ENCODE measurements around the gene EXOC3. TPM values are rescaled to one million over a fixed set of nuclear protein-coding genes. Genes with fewer than 3 reads are reported as not detected.

EXOC3 gene
- total and polyA plus RNA-seq, 11 donors: 20.6 to 45.5 (median 42.8) TPM

DNA sequence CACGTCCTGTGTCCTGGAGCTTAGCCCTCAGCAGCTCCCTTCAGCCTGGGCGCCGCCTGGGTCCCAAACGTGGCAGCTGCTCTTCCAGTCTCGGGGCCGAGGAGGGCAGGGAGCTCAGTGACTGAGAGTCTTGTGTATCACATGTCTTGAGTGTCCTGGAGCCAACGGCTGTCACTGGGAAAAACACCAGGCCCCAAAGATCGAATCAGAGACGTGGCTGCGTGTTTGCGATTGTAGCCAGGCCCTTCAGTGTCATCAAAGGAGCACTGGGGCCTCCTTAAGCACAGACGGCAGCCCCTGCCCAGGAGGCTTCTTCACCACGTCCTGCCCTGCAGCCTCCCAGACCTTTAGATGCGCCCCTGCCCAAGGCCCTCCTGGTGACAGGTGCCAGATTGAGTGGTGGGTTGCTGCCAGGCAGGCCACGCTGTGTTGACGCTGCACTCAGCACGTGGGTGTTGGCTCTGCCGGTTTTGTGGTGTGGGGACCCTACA is 5.7 kb upstream of the EXOC3 start:
- Histone ChIP-seq H3K9me3 (no peaks in the 10 kb centered on the region), H3K4me1 (peaks cover 0 to 8% (median 6%) of the 10 kb centered on the region in 12 donors), H3K27ac (no peak overlapping the region), H3K36me3 (no peaks in the 10 kb centered on the region), H3K4me3 (no peak overlapping the region), H3K27me3 (peaks cover 0 to 17% (median 0%) of the 10 kb centered on the region in 9 donors)
- intact Hi-C loops (cut with DNase I): loop anchor here in 1 of 10 donors (10.0 kb wide), 1 partner anchor 113 kb away; the partner anchor contains the start of gene AHRR
- WGBS, 4 donors: 45 to 49% (median 47%) methylated on average over 14 to 18 of the region's 18 CpGs
- ATAC-seq (peak in 1 of 4 donors; percentile 30), DNase-seq (peak in 1 of 5 donors; percentile 55)
- TF ChIP-seq POLR2A (IDR thresholded peaks at IDR 0.05): no peak
- TF ChIP-seq, protein P1, sequence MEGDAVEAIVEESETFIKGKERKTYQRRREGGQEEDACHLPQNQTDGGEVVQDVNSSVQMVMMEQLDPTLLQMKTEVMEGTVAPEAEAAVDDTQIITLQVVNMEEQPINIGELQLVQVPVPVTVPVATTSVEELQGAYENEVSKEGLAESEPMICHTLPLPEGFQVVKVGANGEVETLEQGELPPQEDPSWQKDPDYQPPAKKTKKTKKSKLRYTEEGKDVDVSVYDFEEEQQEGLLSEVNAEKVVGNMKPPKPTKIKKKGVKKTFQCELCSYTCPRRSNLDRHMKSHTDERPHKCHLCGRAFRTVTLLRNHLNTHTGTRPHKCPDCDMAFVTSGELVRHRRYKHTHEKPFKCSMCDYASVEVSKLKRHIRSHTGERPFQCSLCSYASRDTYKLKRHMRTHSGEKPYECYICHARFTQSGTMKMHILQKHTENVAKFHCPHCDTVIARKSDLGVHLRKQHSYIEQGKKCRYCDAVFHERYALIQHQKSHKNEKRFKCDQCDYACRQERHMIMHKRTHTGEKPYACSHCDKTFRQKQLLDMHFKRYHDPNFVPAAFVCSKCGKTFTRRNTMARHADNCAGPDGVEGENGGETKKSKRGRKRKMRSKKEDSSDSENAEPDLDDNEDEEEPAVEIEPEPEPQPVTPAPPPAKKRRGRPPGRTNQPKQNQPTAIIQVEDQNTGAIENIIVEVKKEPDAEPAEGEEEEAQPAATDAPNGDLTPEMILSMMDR (IDR thresholded peaks at IDR 0.05): no peak

GRCh38 chr5:438481-438981 is 4.4 kb upstream of the EXOC3 start:
- Histone ChIP-seq H3K36me3 (no peaks in the 10 kb centered on the region), H3K27ac (no peak overlapping the region), H3K4me1 (peaks cover 0 to 13% (median 8%) of the 10 kb centered on the region in 12 donors), H3K4me3 (no peak overlapping the region), H3K9me3 (no peaks in the 10 kb centered on the region), H3K27me3 (peaks cover 0 to 12% (median 0%) of the 10 kb centered on the region in 9 donors)
- no peak for ATAC-seq
- 73 to 81% (median 76%) methylated on average over 13 to 14 of the region's 14 CpGs for WGBS, 4 donors
- TF ChIP-seq POLR2A (IDR thresholded peaks at IDR 0.05): no peak
- TF ChIP-seq, protein P1 (IDR thresholded peaks at IDR 0.05): no peak
- intact Hi-C loops (cut with DNase I): loop anchor here in 1 of 10 donors (10.0 kb wide), 1 partner anchor 114 kb away; the partner anchor contains the start of gene AHRR
- DNase-seq: peak in 2 of 5 donors; percentile 18 to 46

DNA sequence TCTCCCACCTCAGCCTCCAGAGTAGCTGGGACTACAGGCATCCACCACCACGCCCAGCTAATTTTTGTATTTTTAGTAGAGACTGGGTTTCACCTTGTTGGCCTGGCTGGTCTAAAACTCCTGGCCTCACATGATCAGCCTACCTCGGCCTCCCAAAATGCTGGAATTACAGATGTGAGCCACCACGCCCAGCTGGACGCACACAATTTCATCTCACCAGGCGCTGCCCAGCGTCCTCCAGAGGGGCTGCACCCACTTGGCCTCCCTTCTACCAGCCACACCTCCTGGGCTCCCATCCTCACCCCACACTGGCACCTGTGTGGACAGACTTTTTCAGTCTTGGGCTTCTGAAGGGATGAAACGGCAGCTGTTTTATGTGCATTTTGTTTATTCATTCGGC is 3.8 kb upstream of the EXOC3 start:
- H3K9me3 ChIP-seq: no peaks in the 10 kb centered on the region
- ATAC-seq (no peak), DNase-seq (no peak)
- H3K27ac ChIP-seq: no peak overlapping the region
- H3K27me3 ChIP-seq: peaks cover 0 to 12% (median 0%) of the 10 kb centered on the region in 9 donors
- peaks cover 5 to 20% (median 14%) of the 10 kb centered on the region in 12 donors for H3K4me1 ChIP-seq
- WGBS, 4 donors: 89 to 92% (median 90%) methylated on average over 8 of the region's 8 CpGs
- TF ChIP-seq POLR2A (IDR thresholded peaks at IDR 0.05): no peak
- no peak overlapping the region for H3K4me3 ChIP-seq
- H3K36me3 ChIP-seq: no peaks in the 10 kb centered on the region
- intact Hi-C loops (cut with DNase I): loop anchor here in 1 of 10 donors (10.0 kb wide), 1 partner anchor 114 kb away; the partner anchor contains the start of gene AHRR

- Histone ChIP-seq H3K4me1 (peaks cover 6 to 23% (median 15%) of the 10 kb centered on the region in 12 donors), H3K4me3 (no peak overlapping the region), H3K36me3 (no peaks in the 10 kb centered on the region), H3K27ac (no peak overlapping the region), H3K9me3 (no peaks in the 10 kb centered on the region), H3K27me3 (peaks cover 0 to 12% (median 0%) of the 10 kb centered on the region in 9 donors)
- peak in 2 of 5 donors; percentile 15 to 51 for DNase-seq
- TF ChIP-seq, protein P1 (IDR thresholded peaks at IDR 0.05): no peak
- TF ChIP-seq POLR2A (IDR thresholded peaks at IDR 0.05): no peak
- ATAC-seq: no peak
- intact Hi-C loops (cut with DNase I): loop anchor here in 5 of 10 donors (10.0 kb wide), 2 partner anchors 115 to 465 kb away; partner anchors contain the start of gene AHRR (in 1 of the 5)
- 75 to 81% (median 78%) methylated on average over 14 of the region's 14 CpGs for WGBS, 4 donors
These were observed 3.3 kb upstream of the EXOC3 start for GRCh38 chr5:439636-440035.
